ENCODE measurements around the gene ATP2A2.

- TF ChIP-seq CTCF (IDR thresholded peaks at IDR 0.05): no peak
- TF ChIP-seq POLR2AphosphoS5 (IDR thresholded peaks at IDR 0.05): no peak
Observed at GRCh38 chr12:110314308-110314707, 33.3 kb downstream of the ATP2A2 start.
